CD4-positive, alpha-beta T cell treated with Interleukin-15 for 4 hours (primary cell): ENCODE measurements around the gene ASPG.

Experiments used
- DNase-seq: peaks from one replicate; pipeline ENCODE4 v3.0.0-alpha.2; 2020; ENCODE audit warnings: low spot score

The ASPG gene

DNA sequence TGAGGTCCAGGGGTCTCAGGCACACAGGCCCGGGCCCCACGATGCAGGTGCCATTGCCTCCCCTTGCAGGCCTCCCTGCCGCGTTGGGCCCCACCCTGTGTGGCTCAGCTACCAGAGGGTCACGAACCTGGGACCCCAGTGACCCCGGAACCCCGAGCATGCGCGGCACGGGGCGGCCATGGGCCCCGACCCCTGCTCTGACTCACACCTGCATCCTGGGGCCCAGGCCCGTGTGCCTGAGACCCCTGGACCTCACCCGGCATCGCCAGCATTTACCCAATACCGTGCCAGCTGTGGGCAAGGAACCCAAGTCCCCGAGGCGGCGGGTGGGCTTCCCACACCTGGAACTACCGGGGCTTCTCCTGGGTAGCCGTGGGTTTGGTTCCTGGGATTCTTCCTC, 78.0 kb downstream of the ASPG start:
- no peak for DNase-seq

GRCh38 chr14:104164041-104164440, 78.5 kb downstream of the ASPG start:
- no peak for DNase-seq

DNA sequence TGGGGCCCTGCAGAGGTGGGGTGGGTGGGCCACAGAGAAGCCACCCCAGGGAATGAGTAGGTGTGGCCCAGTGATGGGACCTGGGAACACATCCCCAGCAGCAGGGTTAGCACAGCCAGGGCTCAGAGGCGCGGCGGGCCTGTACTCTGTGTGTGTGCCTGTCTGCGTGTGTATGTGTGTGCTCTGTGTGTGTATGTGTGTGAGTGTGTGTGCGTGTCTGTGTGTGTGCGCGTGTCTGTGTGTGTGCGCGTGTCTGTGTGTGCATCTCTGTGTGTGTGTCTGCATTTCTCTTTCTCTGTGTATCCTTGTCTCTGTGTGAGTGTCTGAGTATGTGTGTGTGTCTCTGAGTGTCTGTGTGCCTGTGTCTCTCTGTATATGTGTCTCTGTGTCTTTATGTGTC, 79.0 kb downstream of the ASPG start:
- no peak for DNase-seq
